GM12891 (cell line): ENCODE results near the gene FBXL4.

ENCODE experiments used
- POLR2A ChIP-seq: IDR thresholded peaks from 2 replicates; pipeline ENCODE4 v1.6.1; 2011; ENCODE audit warnings: low read depth, low read length, control low read depth
- POLR2AphosphoS5 ChIP-seq: IDR thresholded peaks from 2 replicates; pipeline ENCODE4 v1.6.1; 2011; ENCODE audit warnings: low read depth, low read length, control low read depth
- SPI1 ChIP-seq: IDR thresholded peaks from 2 replicates; pipeline ENCODE4 v1.6.1; 2011; ENCODE audit warnings: low read depth, low read length, control low read depth
- TAF1 ChIP-seq: IDR thresholded peaks from 2 replicates; pipeline ENCODE4 v1.6.1; 2011; ENCODE audit warnings: low read depth, low read length, control low read depth

- TF ChIP-seq POLR2A = no peak
- TF ChIP-seq POLR2AphosphoS5 = no peak
- no peak for TF ChIP-seq TAF1
- TF ChIP-seq SPI1 = peak; percentile 93
These were observed 2.2 kb downstream of the FBXL4 start for GRCh38 chr6:98945311-98946115.
